Jurkat, Clone E6-1 (cell line): ENCODE data around the gene PNP.

Source experiments
- DNase-seq: peaks from one replicate; pipeline ENCODE4 v3.0.0-alpha.2; 2011; ENCODE audit warnings: low read depth, low spot score
- H3K4me3 ChIP-seq: 2 replicates; pipeline ENCODE4 v1.5.1; 2011; ENCODE audit warnings: mild to moderate bottlenecking, low read length, control low read depth, moderate library complexity

PNP gene

GRCh38 chr14:20522332-20522731 lies 53.1 kb downstream of the PNP start:
- H3K4me3 ChIP-seq = no peak overlapping the region
- no peak for DNase-seq

DNA sequence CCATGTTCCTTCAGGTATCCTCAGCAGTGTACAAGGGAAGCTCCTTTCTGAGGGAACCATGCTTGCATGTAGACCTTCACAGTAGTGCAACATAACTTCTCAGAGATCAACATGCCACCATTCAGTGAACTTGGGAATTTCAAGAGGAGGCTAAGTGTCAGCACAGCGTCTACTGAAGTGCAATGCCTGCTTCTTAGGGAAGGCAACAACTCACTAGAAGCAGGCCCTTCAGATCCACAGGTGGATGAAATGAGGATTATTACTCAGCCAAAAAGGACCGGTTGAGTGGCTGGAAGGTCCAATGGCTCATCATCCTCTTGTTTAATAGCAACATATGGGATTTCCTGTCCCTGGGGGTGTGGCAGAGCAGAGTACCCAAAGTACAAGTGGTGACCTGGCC lies 54.8 kb downstream of the PNP start:
- no peak overlapping the region for H3K4me3 ChIP-seq
- DNase-seq = no peak
